HEK293T (cell line): ENCODE data around the gene TRAF2.
"Not testable (repeated sequence)": the region's sequence is repeated elsewhere in the genome, so short reads cannot be mapped to it uniquely, and the experiment has no call there.

Source experiments
- FOXM1 ChIP-seq: fragments of 450-650 bp; IDR thresholded peaks from 2 replicates; pipeline ENCODE4 v1.6.1; 2017; ENCODE audit warnings: mild to moderate bottlenecking, borderline replicate concordance
- LEF1 ChIP-seq: fragments of 450-650 bp; IDR thresholded peaks from 2 replicates; pipeline ENCODE4 v1.6.1; 2017; ENCODE audit warnings: mild to moderate bottlenecking, borderline replicate concordance
- NFRKB ChIP-seq: fragments of 450-650 bp; IDR thresholded peaks from 2 replicates; pipeline ENCODE4 v1.6.1; 2016; ENCODE audit warnings: mild to moderate bottlenecking, moderate library complexity
- TF ChIP-seq, protein P1 (sequence below): fragments of 450-650 bp; IDR thresholded peaks from 2 replicates; pipeline ENCODE4 v1.6.1; 2016

DNA sequence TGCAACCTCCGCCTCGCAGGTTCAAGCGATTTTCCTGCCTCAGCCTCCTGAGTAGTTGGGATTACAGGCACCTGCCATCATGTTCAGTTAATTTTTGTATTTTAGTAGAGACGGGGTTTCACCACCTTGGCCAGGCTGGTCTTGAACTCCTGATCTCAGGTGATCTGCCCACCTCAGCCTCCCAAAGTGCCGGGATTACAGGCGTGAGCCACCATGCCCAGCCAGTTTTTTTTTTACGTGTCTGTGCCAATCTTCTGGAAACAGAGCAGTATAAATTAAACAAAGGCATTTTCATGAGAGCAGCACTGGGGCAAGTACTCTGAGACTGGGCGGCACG lies 3.4 kb upstream of the TRAF2 start:
- TF ChIP-seq, protein P1, sequence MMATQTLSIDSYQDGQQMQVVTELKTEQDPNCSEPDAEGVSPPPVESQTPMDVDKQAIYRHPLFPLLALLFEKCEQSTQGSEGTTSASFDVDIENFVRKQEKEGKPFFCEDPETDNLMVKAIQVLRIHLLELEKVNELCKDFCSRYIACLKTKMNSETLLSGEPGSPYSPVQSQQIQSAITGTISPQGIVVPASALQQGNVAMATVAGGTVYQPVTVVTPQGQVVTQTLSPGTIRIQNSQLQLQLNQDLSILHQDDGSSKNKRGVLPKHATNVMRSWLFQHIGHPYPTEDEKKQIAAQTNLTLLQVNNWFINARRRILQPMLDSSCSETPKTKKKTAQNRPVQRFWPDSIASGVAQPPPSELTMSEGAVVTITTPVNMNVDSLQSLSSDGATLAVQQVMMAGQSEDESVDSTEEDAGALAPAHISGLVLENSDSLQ, result not testable (repeated sequence)
- not testable (repeated sequence) for TF ChIP-seq LEF1, NFRKB, FOXM1
